Erythroblast (primary cell): ENCODE data around the gene EHD1.

ENCODE experiments used
- GATA1 ChIP-seq: IDR thresholded peaks from 2 replicates; pipeline ENCODE4 v1.6.1; 2011; ENCODE audit warnings: low read depth, mild to moderate bottlenecking, control low read depth, low read length, moderate library complexity
- POLR2A ChIP-seq: IDR thresholded peaks from 2 replicates; pipeline ENCODE4 v1.6.1; 2011; ENCODE audit warnings: mild to moderate bottlenecking, low read length

DNA sequence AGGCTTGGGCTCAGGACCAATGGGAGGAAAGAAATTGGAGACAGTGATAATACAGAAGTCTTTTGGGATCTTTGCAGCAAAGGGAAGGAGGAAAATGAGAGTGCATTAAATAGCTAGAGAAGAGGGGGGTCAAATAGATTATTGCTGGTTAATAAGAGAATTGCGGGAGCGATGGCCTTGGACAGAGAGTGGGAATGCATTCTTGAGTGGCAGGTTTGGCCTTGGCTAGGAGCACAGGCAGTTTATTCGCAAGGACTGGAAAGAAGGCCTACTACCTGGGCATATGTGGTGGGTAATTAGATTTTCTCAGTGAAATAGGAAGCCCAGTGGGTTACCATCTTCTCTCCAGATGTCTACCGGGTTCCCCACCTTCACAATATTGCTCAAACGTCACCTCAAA, 64.6 kb downstream of the EHD1 start:
- no peak for TF ChIP-seq POLR2A
- TF ChIP-seq GATA1 = no peak
